IMR-90 (cell line): ENCODE data around the gene PIK3CB. TPM values are rescaled to one million over a fixed set of nuclear protein-coding genes. Genes with fewer than 3 reads are reported as not detected.

ENCODE experiments used
- ATAC-seq: fragments of 200-7000 bp; cut with Tn5 transposase; 2 replicates; pipeline ENCODE4 v1.9.1; 2020; ENCODE audit warnings: low read depth, mild to moderate bottlenecking, moderate library complexity
- BruUV-seq: library from RNA; stranded (reverse); fragments of 400-500 nt; replicated peaks from 2 replicates; lab custom pipeline; 2021; lab: Mats Ljungman, UMichigan
- CTCF ChIA-PET: fragments of 300-600 bp; formaldehyde crosslinking; extraction: SDS; loops from one replicate; lab custom pipeline; 2021; ENCODE audit warnings: antibody characterized with exemption; lab: Yijun Ruan, JAX
- POLR2A ChIA-PET: fragments of 300-600 bp; sonication (Branson Sonifier 250); formaldehyde crosslinking; loops from one replicate; lab custom pipeline; 2022; ENCODE audit warnings: antibody characterized with exemption; ENCODE audit not compliant: unreplicated experiment; lab: Charles Lee
- DNase-seq: peaks from one replicate; pipeline ENCODE4 v3.0.0; 2013
- H2AFZ ChIP-seq: replicated peaks from 2 replicates; pipeline ENCODE3; 2013; ENCODE audit warnings: low read length, mild to moderate bottlenecking; ENCODE audit not compliant: poor library complexity
- H2AK5ac ChIP-seq: 2 replicates; pipeline ENCODE4 v1.6.1; 2013; ENCODE audit warnings: low read depth, low read length, inconsistent platforms
- H2AK9ac ChIP-seq: replicated peaks from 2 replicates; pipeline ENCODE3; 2013; ENCODE audit warnings: mild to moderate bottlenecking, low read depth, low read length, moderate library complexity; ENCODE audit not compliant: poor library complexity
- H2BK120ac ChIP-seq: 2 replicates; pipeline ENCODE4 v1.6.1; 2013; ENCODE audit warnings: low read depth, low read length, inconsistent platforms
- H2BK15ac ChIP-seq: 3 replicates; pipeline ENCODE4 v1.6.1; 2013; ENCODE audit warnings: low read depth, low read length, inconsistent platforms
- H2BK20ac ChIP-seq: 2 replicates; pipeline ENCODE4 v1.6.1; 2013; ENCODE audit warnings: low read depth, mild to moderate bottlenecking, inconsistent platforms, low read length, moderate library complexity
- H2BK5ac ChIP-seq: 2 replicates; pipeline ENCODE4 v1.6.1; 2013; ENCODE audit warnings: mild to moderate bottlenecking, low read depth, low read length, inconsistent platforms; ENCODE audit not compliant: poor library complexity, severe bottlenecking
- H3K14ac ChIP-seq: replicated peaks from 2 replicates; pipeline ENCODE4 v1.6.1; 2013; ENCODE audit warnings: low read depth, low read length, inconsistent platforms
- H3K18ac ChIP-seq: 2 replicates; pipeline ENCODE4 v1.6.1; 2013; ENCODE audit warnings: low read depth, low read length, control low read depth
- H3K23ac ChIP-seq: 2 replicates; pipeline ENCODE4 v1.6.1; 2013; ENCODE audit warnings: low read depth, low read length, inconsistent platforms
- H3K27ac ChIP-seq: 2 replicates; pipeline ENCODE4 v1.5.1; 2013; ENCODE audit warnings: mild to moderate bottlenecking, control low read depth, low read length; ENCODE audit not compliant: insufficient read depth
- H3K27me3 ChIP-seq: 2 replicates; pipeline ENCODE4 v1.6.1; 2013; ENCODE audit warnings: low read length; ENCODE audit not compliant: control insufficient read depth, insufficient read depth
- H3K36me3 ChIP-seq: 2 replicates; pipeline ENCODE4 v1.6.1; 2013; ENCODE audit warnings: low read length, mixed read lengths; ENCODE audit not compliant: control insufficient read depth, insufficient read depth
- H3K4ac ChIP-seq: 2 replicates; pipeline ENCODE4 v1.6.1; 2013; ENCODE audit warnings: low read depth, low read length, inconsistent platforms
- H3K4me1 ChIP-seq: 2 replicates; pipeline ENCODE4 v1.6.1; 2013; ENCODE audit warnings: low read length, mixed read lengths; ENCODE audit not compliant: control insufficient read depth, insufficient read depth
- H3K4me2 ChIP-seq: 2 replicates; pipeline ENCODE4 v1.6.1; 2013; ENCODE audit warnings: low read depth, mild to moderate bottlenecking, control low read depth, low read length, moderate library complexity
- H3K4me3 ChIP-seq: 2 replicates; pipeline ENCODE4 v1.5.1; 2013; ENCODE audit warnings: low read depth, mild to moderate bottlenecking, control low read depth, low read length, moderate library complexity; ENCODE audit not compliant: insufficient read depth
- H3K56ac ChIP-seq: 2 replicates; pipeline ENCODE4 v1.6.1; 2013; ENCODE audit warnings: low read length, inconsistent platforms; ENCODE audit not compliant: insufficient read depth; ENCODE audit errors: extremely low read depth
- H3K79me1 ChIP-seq, 2 experiments: 2 replicates each; pipeline ENCODE4 v1.6.1; 2013; ENCODE audit warnings: low read length in 2 of 2, inconsistent platforms in 1 of 2, low read depth in 1 of 2
- H3K9ac ChIP-seq: 2 replicates; pipeline ENCODE4 v1.6.1; 2013; ENCODE audit warnings: low read depth, low read length, control low read depth
- H3K9me1 ChIP-seq: 2 replicates; pipeline ENCODE4 v1.6.1; 2013; ENCODE audit warnings: low read length, inconsistent platforms; ENCODE audit not compliant: insufficient read depth
- H3K9me3 ChIP-seq: 2 replicates; pipeline ENCODE4 v1.6.1; 2013; ENCODE audit warnings: low read length; ENCODE audit not compliant: control insufficient read depth, insufficient read depth
- H4K20me1 ChIP-seq: 2 replicates; pipeline ENCODE4 v1.6.1; 2013; ENCODE audit warnings: low read length, inconsistent platforms; ENCODE audit not compliant: insufficient read depth
- H4K5ac ChIP-seq: 2 replicates; pipeline ENCODE4 v1.6.1; 2013; ENCODE audit warnings: mild to moderate bottlenecking, low read depth, low read length, control low read depth
- H4K8ac ChIP-seq, 2 experiments: 2 replicates each; pipeline ENCODE4 v1.6.1; 2013; ENCODE audit warnings: low read depth in 2 of 2, low read length in 2 of 2, control low read depth in 1 of 2, inconsistent platforms in 1 of 2
- H4K91ac ChIP-seq: 2 replicates; pipeline ENCODE4 v1.6.1; 2013; ENCODE audit warnings: low read depth, low read length, inconsistent platforms; ENCODE audit not compliant: insufficient read depth
- BHLHE40 ChIP-seq: fragments of 150-350 bp; IDR thresholded peaks from 2 replicates; pipeline ENCODE4 v1.6.1; 2016; ENCODE audit warnings: mild to moderate bottlenecking, low read depth, low read length
- CEBPB ChIP-seq: IDR thresholded peaks from 2 replicates; pipeline ENCODE4 v1.6.1; 2012; ENCODE audit warnings: low read depth, low read length, improper control_type of control experiment
- CHD1 ChIP-seq: IDR thresholded peaks from 2 replicates; pipeline ENCODE4 v1.6.1; 2012; ENCODE audit warnings: low read depth, low read length, improper control_type of control experiment
- FOS ChIP-seq: fragments of 150-350 bp; IDR thresholded peaks from 2 replicates; pipeline ENCODE4 v1.6.1; 2016; ENCODE audit warnings: low read depth, low read length
- MAFK ChIP-seq: IDR thresholded peaks from 2 replicates; pipeline ENCODE4 v1.6.1; 2012; ENCODE audit warnings: low read depth, low read length, improper control_type of control experiment
- MAZ ChIP-seq: IDR thresholded peaks from 2 replicates; pipeline ENCODE4 v1.6.1; 2012; ENCODE audit warnings: low read depth, mild to moderate bottlenecking, low read length, improper control_type of control experiment, moderate library complexity, borderline replicate concordance
- MXI1 ChIP-seq: IDR thresholded peaks from 2 replicates; pipeline ENCODE4 v1.6.1; 2012; ENCODE audit warnings: low read depth, mild to moderate bottlenecking, low read length, moderate library complexity, borderline replicate concordance
- NFE2L2 ChIP-seq: fragments of 150-350 bp; IDR thresholded peaks from 2 replicates; pipeline ENCODE4 v1.6.1; 2016; ENCODE audit warnings: low read depth, mild to moderate bottlenecking, low read length
- POLR2A ChIP-seq: IDR thresholded peaks from 2 replicates; pipeline ENCODE4 v1.6.1; 2012; ENCODE audit warnings: mild to moderate bottlenecking, low read depth, low read length
- RAD21 ChIP-seq: IDR thresholded peaks from 2 replicates; pipeline ENCODE4 v1.6.1; 2012; ENCODE audit warnings: low read length, improper control_type of control experiment
- RCOR1 ChIP-seq: IDR thresholded peaks from 2 replicates; pipeline ENCODE4 v1.6.1; 2012; ENCODE audit warnings: mild to moderate bottlenecking, low read length, improper control_type of control experiment; ENCODE audit not compliant: insufficient replicate concordance
- RFX5 ChIP-seq: IDR thresholded peaks from 2 replicates; pipeline ENCODE4 v1.8.0; 2012; ENCODE audit warnings: low read depth, mild to moderate bottlenecking, low read length, moderate library complexity
- SMC3 ChIP-seq: fragments of 150-350 bp; IDR thresholded peaks from 2 replicates; pipeline ENCODE4 v1.6.1; 2016; ENCODE audit warnings: low read depth, mild to moderate bottlenecking, antibody characterized with exemption, low read length, moderate library complexity
- WGBS, 2 experiments: methylation state at CpG; one replicate each; pipeline versions ENCODE4 v1.1.5 to v1.1.7; 2013; ENCODE audit warnings: missing lambda C conversion rate in 2 of 2; ENCODE audit not compliant: insufficient read length in 1 of 2; ENCODE audit errors: extremely low coverage in 2 of 2; 5-methylcytosine and 5-hydroxymethylcytosine counted together
- dilution Hi-C: fragments of 300-500 bp; cut with HindIII; formaldehyde crosslinking; loops from one replicate; pipeline ENCODE4 v1.14.3; 2018; ENCODE audit warnings: low sequenced_read_pairs; ENCODE audit not compliant: unreplicated experiment
- in situ Hi-C: fragments of 300-500 bp; cut with MboI; formaldehyde crosslinking; loops from 3 replicates; pipeline ENCODE4 v1.14.3; 2019; ENCODE audit warnings: low sequenced_read_pairs, inconsistent platforms, mixed read lengths
- intact Hi-C: fragments of 100-400 bp; cut with micrococcal nuclease; formaldehyde crosslinking; loops from 2 replicates; pipeline ENCODE4 v1.10.0; 2022
- polyA plus RNA-seq, 3 experiments: library from polyadenylated mRNA; depleted of rRNA; stranded (reverse); fragments of >200 nt; gene quantifications; 2 replicates each; pipeline ENCODE4 v1.2.3, GENCODE V29; 2012; ENCODE audit warnings: low replicate concordance in 1 of 3
- total RNA-seq: library from RNA; depleted of rRNA; stranded (reverse); fragments of >200 nt; gene quantifications from 2 replicates; pipeline ENCODE4 v1.2.3, GENCODE V29; 2012
- TF ChIP-seq, protein P1 (sequence below): fragments of 150-350 bp; IDR thresholded peaks from 2 replicates; pipeline ENCODE4 v1.6.1; 2016; ENCODE audit warnings: low read depth, mild to moderate bottlenecking, low read length, moderate library complexity, borderline replicate concordance
- TF ChIP-seq, protein P2 (sequence below): conservative IDR thresholded peaks from 2 replicates; pipeline ENCODE4 v1.5.1; 2012; ENCODE audit warnings: mild to moderate bottlenecking, low read depth, low read length, improper control_type of control experiment
- TF ChIP-seq, protein P3 (sequence below): fragments of 150-350 bp; IDR thresholded peaks from 2 replicates; pipeline ENCODE4 v1.6.1; 2017; ENCODE audit warnings: mild to moderate bottlenecking, antibody characterized with exemption, low read length, low read depth

The PIK3CB gene
- total and polyA plus RNA-seq, 2 of the 4 experiments (the other 2 are of a cell fraction), result 6.3 to 6.8 TPM

DNA sequence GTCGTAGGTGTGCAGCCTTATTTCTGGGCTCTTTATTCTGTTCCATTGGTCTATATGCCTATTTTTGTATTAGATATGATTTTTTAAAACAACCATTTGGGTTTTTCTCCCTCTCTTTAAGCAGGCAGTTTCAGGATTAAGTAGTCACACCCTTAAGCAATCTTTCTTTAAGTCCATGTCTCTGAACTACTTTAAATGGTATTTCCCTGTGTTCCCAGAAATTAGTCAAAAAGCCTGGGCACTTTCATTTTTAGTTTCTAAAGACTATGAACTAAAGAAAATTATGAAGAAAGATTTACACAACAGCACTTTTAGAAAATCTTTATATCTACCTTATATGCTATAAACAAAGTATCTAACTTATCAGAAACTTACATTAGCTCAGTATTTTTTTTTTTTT, 115.9 kb downstream of the PIK3CB start:
- Histone ChIP-seq H3K18ac (no peak overlapping the region), H2BK5ac (no peak overlapping the region), H2AFZ (no peak overlapping the region), H2BK20ac (no peak overlapping the region), H2BK15ac (no peak overlapping the region), H3K9me1 (no peaks in the 10 kb centered on the region), H4K20me1 (no peaks in the 10 kb centered on the region), H2AK5ac (no peak overlapping the region), H3K4me3 (no peak overlapping the region), H2BK120ac (no peak overlapping the region), H3K14ac (no peak overlapping the region), H3K9ac (no peak overlapping the region), H4K91ac (no peak overlapping the region), H3K9me3 (no peaks in the 10 kb centered on the region), H3K23ac (no peak overlapping the region), H4K5ac (no peak overlapping the region), H2AK9ac (no peak overlapping the region), H3K27me3 (no peaks in the 10 kb centered on the region), H3K4ac (no peak overlapping the region), H3K36me3 (no peaks in the 10 kb centered on the region), H3K79me1 (no peaks in the 10 kb centered on the region), H3K4me2 (no peak overlapping the region), H3K27ac (no peak overlapping the region), H3K56ac (no peak overlapping the region), H4K8ac (no peak overlapping the region), H3K4me1 (no peaks in the 10 kb centered on the region)
- BruUV-seq, result no TSS peak
- dilution Hi-C loops (no loop called here), in situ Hi-C loops (no loop called here), intact Hi-C loops (no loop called here)
- CTCF ChIA-PET, result no interaction called here
- DNase-seq (no peak), ATAC-seq (no peak)
- POLR2A ChIA-PET, result no interaction called here
- WGBS, 2 experiments, result no CpG with 5 or more reads among the region's 1 CpG
- TF ChIP-seq CEBPB, result no peak
- TF ChIP-seq, protein P1, sequence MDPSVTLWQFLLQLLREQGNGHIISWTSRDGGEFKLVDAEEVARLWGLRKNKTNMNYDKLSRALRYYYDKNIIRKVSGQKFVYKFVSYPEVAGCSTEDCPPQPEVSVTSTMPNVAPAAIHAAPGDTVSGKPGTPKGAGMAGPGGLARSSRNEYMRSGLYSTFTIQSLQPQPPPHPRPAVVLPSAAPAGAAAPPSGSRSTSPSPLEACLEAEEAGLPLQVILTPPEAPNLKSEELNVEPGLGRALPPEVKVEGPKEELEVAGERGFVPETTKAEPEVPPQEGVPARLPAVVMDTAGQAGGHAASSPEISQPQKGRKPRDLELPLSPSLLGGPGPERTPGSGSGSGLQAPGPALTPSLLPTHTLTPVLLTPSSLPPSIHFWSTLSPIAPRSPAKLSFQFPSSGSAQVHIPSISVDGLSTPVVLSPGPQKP, result no peak
- no peak for TF ChIP-seq BHLHE40
- TF ChIP-seq CHD1, result no peak
- TF ChIP-seq MAZ, result no peak
- TF ChIP-seq SMC3, result no peak
- TF ChIP-seq NFE2L2, result no peak
- TF ChIP-seq MAFK, result no peak
- TF ChIP-seq RFX5, result no peak
- TF ChIP-seq, protein P2, sequence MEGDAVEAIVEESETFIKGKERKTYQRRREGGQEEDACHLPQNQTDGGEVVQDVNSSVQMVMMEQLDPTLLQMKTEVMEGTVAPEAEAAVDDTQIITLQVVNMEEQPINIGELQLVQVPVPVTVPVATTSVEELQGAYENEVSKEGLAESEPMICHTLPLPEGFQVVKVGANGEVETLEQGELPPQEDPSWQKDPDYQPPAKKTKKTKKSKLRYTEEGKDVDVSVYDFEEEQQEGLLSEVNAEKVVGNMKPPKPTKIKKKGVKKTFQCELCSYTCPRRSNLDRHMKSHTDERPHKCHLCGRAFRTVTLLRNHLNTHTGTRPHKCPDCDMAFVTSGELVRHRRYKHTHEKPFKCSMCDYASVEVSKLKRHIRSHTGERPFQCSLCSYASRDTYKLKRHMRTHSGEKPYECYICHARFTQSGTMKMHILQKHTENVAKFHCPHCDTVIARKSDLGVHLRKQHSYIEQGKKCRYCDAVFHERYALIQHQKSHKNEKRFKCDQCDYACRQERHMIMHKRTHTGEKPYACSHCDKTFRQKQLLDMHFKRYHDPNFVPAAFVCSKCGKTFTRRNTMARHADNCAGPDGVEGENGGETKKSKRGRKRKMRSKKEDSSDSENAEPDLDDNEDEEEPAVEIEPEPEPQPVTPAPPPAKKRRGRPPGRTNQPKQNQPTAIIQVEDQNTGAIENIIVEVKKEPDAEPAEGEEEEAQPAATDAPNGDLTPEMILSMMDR, result no peak
- no peak for TF ChIP-seq MXI1
- TF ChIP-seq POLR2A, result no peak
- no peak for TF ChIP-seq RAD21
- TF ChIP-seq RCOR1, result no peak
- no peak for TF ChIP-seq FOS
- TF ChIP-seq, protein P3, sequence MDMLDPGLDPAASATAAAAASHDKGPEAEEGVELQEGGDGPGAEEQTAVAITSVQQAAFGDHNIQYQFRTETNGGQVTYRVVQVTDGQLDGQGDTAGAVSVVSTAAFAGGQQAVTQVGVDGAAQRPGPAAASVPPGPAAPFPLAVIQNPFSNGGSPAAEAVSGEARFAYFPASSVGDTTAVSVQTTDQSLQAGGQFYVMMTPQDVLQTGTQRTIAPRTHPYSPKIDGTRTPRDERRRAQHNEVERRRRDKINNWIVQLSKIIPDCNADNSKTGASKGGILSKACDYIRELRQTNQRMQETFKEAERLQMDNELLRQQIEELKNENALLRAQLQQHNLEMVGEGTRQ, result no peak
